ENCODE results near the gene WSB1. TPM values are rescaled to one million over a fixed set of nuclear protein-coding genes. Genes with fewer than 3 reads are reported as not detected.

The WSB1 gene
- total and polyA plus RNA-seq, 9 of the 15 experiments (the other 6 are each of a cell fraction or from before 2014, with no cell fraction given) = 22.8 to 229 (median 81.1) TPM

GRCh38 chr17:27293898-27294688 is at the start of gene WSB1 (continued):
- no peak for TF ChIP-seq GTF3C2 (IDR thresholded peaks at IDR 0.05; ENCODE audit: borderline replicate concordance, extremely low read depth, insufficient read length)
- TF ChIP-seq SIRT6 (IDR thresholded peaks at IDR 0.05; ENCODE audit: low read depth, low read length) = no peak
- TF ChIP-seq ZNF609 (CRISPR knock-in tag; IDR thresholded peaks at IDR 0.05; ENCODE audit: borderline replicate concordance) = 0 out of 2 replicates have a peak, but pooled peaks have one; percentile 49
- TF ChIP-seq EHMT2 (IDR thresholded peaks at IDR 0.05) = no peak
- TF ChIP-seq GABPA (tag; conservative IDR thresholded peaks at IDR 0.05; ENCODE audit: low read depth) = no peak
- no peak for TF ChIP-seq ARID2 (IDR thresholded peaks at IDR 0.05)
- no peak for TF ChIP-seq ZNF197 (CRISPR knock-in tag; IDR thresholded peaks at IDR 0.05; ENCODE audit: low read depth)
- no peak for TF ChIP-seq ZNF57 (CRISPR knock-in tag; IDR thresholded peaks at IDR 0.05)
- no peak for TF ChIP-seq HNRNPL (IDR thresholded peaks at IDR 0.05; ENCODE audit: low read depth, low read length)
- peak; percentile 51; the same call in 1 of the 2 replicates for TF ChIP-seq MYC (IDR thresholded peaks at IDR 0.05; ENCODE audit: low read depth, low read length)
- TF ChIP-seq MYC (CRISPR knock-in tag; IDR thresholded peaks at IDR 0.05; ENCODE audit: borderline replicate concordance, low read depth) = no peak
- no peak for TF ChIP-seq CREB3 (tag; conservative IDR thresholded peaks at IDR 0.05; ENCODE audit: low read depth)
- no peak for TF ChIP-seq ARID3B (CRISPR knock-in tag; IDR thresholded peaks at IDR 0.05; ENCODE audit: borderline replicate concordance)
- no peak for TF ChIP-seq ZNF778 (CRISPR knock-in tag; IDR thresholded peaks at IDR 0.05)
- peak; percentile 68; the same call in 1 of the 2 replicates for TF ChIP-seq RNF2 (IDR thresholded peaks at IDR 0.05)
- TF ChIP-seq ZNF23 (CRISPR knock-in tag; IDR thresholded peaks at IDR 0.05) = no peak
